Skeletal muscle tissue (tissue), 2 donors: ENCODE data around the gene P2RY11. TPM values are rescaled to one million over a fixed set of nuclear protein-coding genes. Genes with fewer than 3 reads are reported as not detected.
A peak's percentile ranks its signal among the peaks of the same experiment; 100 is the strongest.

Experiments used
- small RNA-seq: library from RNA; depleted of rRNA; stranded (forward); fragments of <200 nt; gene quantifications from one replicate; pipeline ENCODE3, GENCODE V24; 2014
- total RNA-seq: library from RNA; depleted of rRNA; stranded (reverse); fragments of >200 nt; gene quantifications from one replicate; pipeline ENCODE4 v1.2.3, GENCODE V29; 2014

The P2RY11 gene
- total RNA-seq, 1 donor from 2014 or later: 1.6 TPM

Small RNA genes within 50 kb of the gene (small RNA-seq; reads per million reads assigned to genes)
- 31.7 reads per million, percentile 94 among the genes with 10 or more reads in this experiment for gene SNORD105
- 1,408 reads per million, percentile 99 among the genes with 10 or more reads in this experiment for gene SNORD105B

Other genes starting within 250 kb of the P2RY11 start
- 18.8 TPM for gene OLFM2, start 175.2 kb upstream of the P2RY11 start, total RNA-seq
- 43.3 TPM for gene COL5A3, start 101.2 kb upstream of the P2RY11 start, total RNA-seq
- gene RDH8, start 98.2 kb upstream of the P2RY11 start, total RNA-seq: not detected
- gene SHFL, start 25.4 kb upstream of the P2RY11 start, total RNA-seq: 5.2 TPM
- gene ANGPTL6, start 9.0 kb upstream of the P2RY11 start, total RNA-seq: 6.3 TPM
- 14.6 TPM for gene PPAN, start 5.3 kb upstream of the P2RY11 start, total RNA-seq
- 421 TPM for gene EIF3G, start 8.2 kb downstream of the P2RY11 start, total RNA-seq
- 25.6 TPM for gene DNMT1, start 83.3 kb downstream of the P2RY11 start, total RNA-seq
- 9.9 TPM for gene S1PR2, start 119.6 kb downstream of the P2RY11 start, total RNA-seq
- 7.8 TPM for gene MRPL4, start 140.5 kb downstream of the P2RY11 start, total RNA-seq
- 6.8 TPM for gene ICAM1, start 159.4 kb downstream of the P2RY11 start, total RNA-seq
- gene ICAM4, start 175.3 kb downstream of the P2RY11 start, total RNA-seq: 2.6 TPM
- not detected for gene ICAM5, start 178.3 kb downstream of the P2RY11 start, total RNA-seq
- gene ZGLP1, start 198.1 kb downstream of the P2RY11 start, total RNA-seq: 1.0 TPM
- gene FDX2, start 204.3 kb downstream of the P2RY11 start, total RNA-seq: 5.7 TPM
- gene RAVER1, start 221.8 kb downstream of the P2RY11 start, total RNA-seq: 3.7 TPM
- 8.4 TPM for gene ICAM3, start 227.9 kb downstream of the P2RY11 start, total RNA-seq